LNCAP (cell line): ENCODE results near the gene CCT2.

Experiments
- CTCF ChIP-seq: fragments of 450-650 bp; IDR thresholded peaks from 2 replicates; pipeline ENCODE4 v1.5.1; 2017; ENCODE audit warnings: mild to moderate bottlenecking

The CCT2 gene

DNA sequence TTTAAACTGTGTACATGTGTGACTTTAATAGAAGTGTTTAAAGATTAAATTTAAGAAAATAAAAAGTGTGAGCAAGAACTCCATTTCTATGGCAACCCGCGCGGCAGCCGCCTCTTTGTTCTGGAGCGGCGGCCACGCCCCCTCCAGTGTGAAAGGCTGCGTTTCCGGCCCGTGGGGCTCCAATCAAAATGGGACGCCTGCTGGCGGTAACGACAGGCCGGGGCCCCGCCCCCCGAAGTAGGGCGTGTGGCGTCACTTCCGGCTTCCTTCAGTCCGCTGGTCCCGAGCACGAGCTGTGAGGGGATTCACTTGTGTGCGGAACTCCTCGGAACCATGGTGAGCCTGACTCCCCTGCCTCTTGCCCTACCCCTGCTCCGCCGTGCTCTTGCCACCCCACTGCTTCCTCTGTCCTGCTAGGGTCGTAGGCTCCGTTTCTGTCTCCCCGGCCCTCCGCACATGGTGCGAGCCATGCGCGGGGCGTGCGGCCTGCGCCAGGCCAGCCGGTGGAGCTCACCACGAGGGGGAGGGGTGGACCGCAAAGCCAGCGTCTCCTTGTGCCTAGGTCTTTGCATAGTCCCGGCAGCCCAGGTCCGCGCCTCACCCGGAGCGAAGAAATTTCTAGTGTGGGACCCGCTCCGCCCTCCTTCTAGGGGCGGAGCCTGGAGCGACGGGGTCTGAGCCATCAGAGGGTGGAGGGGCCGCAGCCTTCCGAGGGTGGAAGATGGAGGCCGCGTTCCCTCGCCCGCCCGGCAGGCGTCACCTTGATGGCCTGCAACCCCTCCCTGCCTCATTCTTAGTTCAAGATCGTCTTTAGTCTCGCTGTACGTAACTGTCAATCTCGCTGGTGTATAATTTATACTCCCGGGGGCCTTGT lies at the start of gene CCT2:
Gene CCT2 (plus strand): TSS at position 271 of the 874 bp plus-strand sequence. CDS start 63 bp downstream, at position 334.
- peak; percentile 20; the same call in 1 of the 2 replicates for TF ChIP-seq CTCF

DNA sequence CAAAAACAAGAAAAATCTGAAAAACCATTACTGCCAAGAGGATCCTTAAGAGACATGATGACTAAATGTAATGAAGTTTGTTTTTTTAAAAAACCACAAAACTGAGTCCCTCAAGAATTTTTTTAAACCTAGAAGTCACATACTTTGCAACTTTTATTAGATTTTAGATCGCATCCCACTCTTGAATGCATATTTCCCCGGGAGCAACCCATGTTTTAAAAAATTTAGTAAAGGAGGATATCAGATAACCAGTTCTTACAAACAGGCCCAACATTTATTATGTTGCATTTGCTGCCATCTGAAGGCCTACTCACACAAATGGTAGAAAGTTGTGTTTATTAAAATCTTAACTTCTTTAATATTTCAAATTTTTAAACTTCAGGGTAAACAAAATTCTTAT lies 44.3 kb upstream of the CCT2 start:
- TF ChIP-seq CTCF, result no peak

GRCh38 chr12:69544087-69544486 lies 41.2 kb upstream of the CCT2 start:
- no peak for TF ChIP-seq CTCF

GRCh38 chr12:69545081-69545480 lies 40.2 kb upstream of the CCT2 start:
- no peak for TF ChIP-seq CTCF

DNA sequence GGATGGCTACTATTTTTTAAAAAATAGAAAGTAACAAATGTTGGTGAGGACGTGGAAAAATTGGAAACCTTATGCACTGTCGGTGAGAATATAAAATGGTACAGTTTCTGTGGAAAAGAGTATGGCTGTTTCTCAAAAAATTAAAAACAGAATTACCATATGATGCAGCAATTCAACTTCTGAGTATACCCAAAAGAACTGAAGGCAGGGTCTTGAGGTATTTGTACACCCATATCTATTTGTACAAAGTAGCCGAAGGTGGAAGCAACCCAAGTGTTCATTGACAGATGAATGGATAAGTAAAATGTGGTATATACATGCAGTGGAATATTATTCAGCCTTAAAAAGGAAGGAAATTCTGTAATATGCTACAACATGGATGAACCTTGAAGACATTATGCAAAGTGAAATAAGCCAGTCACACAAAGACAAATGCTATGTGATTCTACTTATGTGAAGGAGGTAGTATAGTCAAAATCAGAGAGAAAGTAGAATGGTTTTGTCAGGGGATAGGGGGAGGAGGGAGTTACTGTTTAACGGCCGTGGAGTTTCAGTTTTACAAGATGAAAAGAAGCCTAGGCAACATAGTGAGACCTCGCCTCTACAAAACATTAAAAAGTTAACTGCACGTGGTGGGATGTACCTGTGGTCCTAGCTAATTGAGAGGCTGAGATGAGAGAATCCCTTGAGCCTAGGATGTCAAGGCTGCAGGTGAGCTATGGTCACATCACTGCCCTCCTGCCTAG lies 38.4 kb upstream of the CCT2 start:
- TF ChIP-seq CTCF, result no peak

GRCh38 chr12:69548687-69549086 lies 36.6 kb upstream of the CCT2 start:
- no peak for TF ChIP-seq CTCF

- TF ChIP-seq CTCF, result no peak
Measured at GRCh38 chr12:69550569-69551350, 34.5 kb upstream of the CCT2 start.
